A673 (cell line): Measurements from ENCODE around the gene PDE8A. TPM values are rescaled to one million over a fixed set of nuclear protein-coding genes. Genes with fewer than 3 reads are reported as not detected.

Source experiments
- BruUV-seq: library from RNA; stranded (reverse); fragments of 400-500 nt; replicated peaks from 2 replicates; lab custom pipeline; 2021; lab: Mats Ljungman, UMichigan
- CTCF ChIA-PET: fragments of 300-600 bp; sonication (Branson Sonifier 250); formaldehyde crosslinking; loops from one replicate; lab custom pipeline; 2022; ENCODE audit warnings: antibody characterized with exemption; lab: Charles Lee
- POLR2A ChIA-PET: fragments of 300-600 bp; sonication (Branson Sonifier 250); formaldehyde crosslinking; loops from one replicate; lab custom pipeline; 2022; ENCODE audit warnings: antibody characterized with exemption; ENCODE audit not compliant: low non-redundant PET; lab: Charles Lee
- DNase-seq: peaks from one replicate; pipeline ENCODE4 v3.0.0-alpha.2; 2015; ENCODE audit warnings: low spot score
- H3K27ac ChIP-seq: fragments of 200-600 bp; sonication (generic); 2 replicates; pipeline ENCODE4 v1.5.1; 2016; ENCODE audit warnings: mixed run types, low read depth, mild to moderate bottlenecking, mixed read lengths, antibody characterized with exemption, low read length; ENCODE audit not compliant: poor library complexity, severe bottlenecking
- H3K27me3 ChIP-seq: fragments of 200-600 bp; sonication (generic); replicated peaks from 2 replicates; pipeline ENCODE4 v1.6.1; 2017; ENCODE audit warnings: mixed run types, low read depth, mild to moderate bottlenecking, mixed read lengths, antibody characterized with exemption, low read length; ENCODE audit not compliant: insufficient read depth, poor library complexity
- H3K36me3 ChIP-seq: fragments of 200-600 bp; sonication (generic); 2 replicates; pipeline ENCODE4 v1.6.1; 2016; ENCODE audit warnings: mixed run types, mild to moderate bottlenecking, mixed read lengths, antibody characterized with exemption, low read length; ENCODE audit not compliant: insufficient read depth, poor library complexity, severe bottlenecking
- H3K4me1 ChIP-seq: fragments of 200-600 bp; sonication (generic); 2 replicates; pipeline ENCODE4 v1.6.1; 2017; ENCODE audit warnings: mixed run types, mild to moderate bottlenecking, mixed read lengths, antibody characterized with exemption, low read length; ENCODE audit not compliant: insufficient read depth, poor library complexity, severe bottlenecking
- H3K4me3 ChIP-seq: fragments of 200-600 bp; sonication (generic); 2 replicates; pipeline ENCODE4 v1.5.1; 2016; ENCODE audit warnings: low read depth, mixed run types, mild to moderate bottlenecking, mixed read lengths, low read length; ENCODE audit not compliant: poor library complexity, severe bottlenecking
- H3K9me3 ChIP-seq: fragments of 200-600 bp; sonication (generic); 2 replicates; pipeline ENCODE4 v1.6.1; 2016; ENCODE audit warnings: mixed run types, low read depth, mild to moderate bottlenecking, mixed read lengths, antibody characterized with exemption, low read length; ENCODE audit not compliant: poor library complexity, severe bottlenecking
- EZH2 ChIP-seq: fragments of 200-600 bp; sonication (generic); IDR thresholded peaks from 2 replicates; pipeline ENCODE4 v1.6.1; 2017; ENCODE audit warnings: borderline replicate concordance, low read depth, mild to moderate bottlenecking, mixed read lengths, antibody characterized with exemption, low read length; ENCODE audit not compliant: poor library complexity, severe bottlenecking
- intact Hi-C: fragments of 100-400 bp; cut with micrococcal nuclease; formaldehyde crosslinking; loops from one replicate; pipeline ENCODE4 v1.10.0; 2022; ENCODE audit not compliant: unreplicated experiment
- total RNA-seq: library from RNA; stranded (reverse); gene quantifications from 2 replicates; pipeline ENCODE4 v1.2.3, GENCODE V29; 2021
- TF ChIP-seq, protein P1 (sequence below): fragments of 300-800, 200-600 bp; sonication (generic); conservative IDR thresholded peaks from 2 replicates; pipeline ENCODE4 v1.5.1; 2017; ENCODE audit warnings: low read depth, mild to moderate bottlenecking, antibody characterized with exemption, low read length, moderate library complexity, mixed read lengths

The PDE8A gene
- total RNA-seq, 1 experiment from 2014 or later: 80.7 TPM

DNA sequence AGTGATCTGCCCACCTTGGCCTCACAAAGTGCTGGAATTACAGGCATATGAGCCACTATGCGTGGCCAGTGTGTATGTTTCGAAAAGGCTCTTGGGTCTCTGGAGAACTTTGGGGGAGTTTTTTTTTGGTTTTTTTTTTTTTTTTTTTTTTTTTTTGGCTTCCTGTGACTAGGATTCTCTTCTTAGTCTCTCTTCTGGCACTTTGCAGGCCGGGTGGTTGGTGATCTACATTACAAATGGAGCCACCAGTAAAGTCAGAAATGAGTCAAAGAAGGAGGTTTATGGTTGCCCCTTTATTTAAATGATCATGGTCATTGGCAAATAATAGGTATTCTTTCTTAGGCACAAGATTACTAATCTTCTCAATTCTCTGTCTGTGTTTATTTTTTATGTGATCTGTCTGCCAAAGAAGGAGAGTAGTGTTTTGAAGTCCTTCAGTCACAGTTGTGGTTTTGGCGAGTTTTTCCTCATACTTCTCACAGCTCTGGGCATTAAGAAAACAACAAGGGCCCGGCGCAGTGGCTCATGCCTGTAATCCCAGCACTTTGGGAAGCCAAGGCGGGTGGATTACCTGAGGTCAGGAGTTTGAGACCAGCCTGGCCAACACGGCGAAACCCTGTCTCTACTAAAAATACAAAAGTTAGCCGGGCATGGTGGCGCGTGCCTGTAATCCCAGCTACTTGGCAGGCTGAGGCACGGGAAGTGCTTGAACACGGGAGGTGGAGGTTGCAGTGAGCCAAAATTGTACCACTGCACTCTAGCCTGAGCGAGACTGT, 38.3 kb downstream of the PDE8A start:
- Histone ChIP-seq H3K27me3 (no peaks in the 10 kb centered on the region), H3K4me3 (no peak overlapping the region), H3K27ac (no peak overlapping the region), H3K4me1 (peaks cover 6% of the 10 kb centered on the region), H3K36me3 (no peaks in the 10 kb centered on the region), H3K9me3 (no peaks in the 10 kb centered on the region)
- CTCF ChIA-PET: no interaction called here
- no peak for DNase-seq
- intact Hi-C loops: no loop called here
- POLR2A ChIA-PET: no interaction called here
- BruUV-seq: no TSS peak
- TF ChIP-seq EZH2: no peak
- TF ChIP-seq, protein P1, sequence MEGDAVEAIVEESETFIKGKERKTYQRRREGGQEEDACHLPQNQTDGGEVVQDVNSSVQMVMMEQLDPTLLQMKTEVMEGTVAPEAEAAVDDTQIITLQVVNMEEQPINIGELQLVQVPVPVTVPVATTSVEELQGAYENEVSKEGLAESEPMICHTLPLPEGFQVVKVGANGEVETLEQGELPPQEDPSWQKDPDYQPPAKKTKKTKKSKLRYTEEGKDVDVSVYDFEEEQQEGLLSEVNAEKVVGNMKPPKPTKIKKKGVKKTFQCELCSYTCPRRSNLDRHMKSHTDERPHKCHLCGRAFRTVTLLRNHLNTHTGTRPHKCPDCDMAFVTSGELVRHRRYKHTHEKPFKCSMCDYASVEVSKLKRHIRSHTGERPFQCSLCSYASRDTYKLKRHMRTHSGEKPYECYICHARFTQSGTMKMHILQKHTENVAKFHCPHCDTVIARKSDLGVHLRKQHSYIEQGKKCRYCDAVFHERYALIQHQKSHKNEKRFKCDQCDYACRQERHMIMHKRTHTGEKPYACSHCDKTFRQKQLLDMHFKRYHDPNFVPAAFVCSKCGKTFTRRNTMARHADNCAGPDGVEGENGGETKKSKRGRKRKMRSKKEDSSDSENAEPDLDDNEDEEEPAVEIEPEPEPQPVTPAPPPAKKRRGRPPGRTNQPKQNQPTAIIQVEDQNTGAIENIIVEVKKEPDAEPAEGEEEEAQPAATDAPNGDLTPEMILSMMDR: no peak

GRCh38 chr15:85021409-85021808, 39.8 kb downstream of the PDE8A start:
- no peak overlapping the region for H3K4me3 ChIP-seq
- peaks cover 20% of the 10 kb centered on the region for H3K4me1 ChIP-seq
- no peak overlapping the region for H3K27ac ChIP-seq
- CTCF ChIA-PET: no interaction called here
- intact Hi-C loops: no loop called here
- no peaks in the 10 kb centered on the region for H3K9me3 ChIP-seq
- no peaks in the 10 kb centered on the region for H3K36me3 ChIP-seq
- TF ChIP-seq, protein P1: no peak
- H3K27me3 ChIP-seq: no peaks in the 10 kb centered on the region
- POLR2A ChIA-PET: no interaction called here
- BruUV-seq: no TSS peak
- DNase-seq: no peak

DNA sequence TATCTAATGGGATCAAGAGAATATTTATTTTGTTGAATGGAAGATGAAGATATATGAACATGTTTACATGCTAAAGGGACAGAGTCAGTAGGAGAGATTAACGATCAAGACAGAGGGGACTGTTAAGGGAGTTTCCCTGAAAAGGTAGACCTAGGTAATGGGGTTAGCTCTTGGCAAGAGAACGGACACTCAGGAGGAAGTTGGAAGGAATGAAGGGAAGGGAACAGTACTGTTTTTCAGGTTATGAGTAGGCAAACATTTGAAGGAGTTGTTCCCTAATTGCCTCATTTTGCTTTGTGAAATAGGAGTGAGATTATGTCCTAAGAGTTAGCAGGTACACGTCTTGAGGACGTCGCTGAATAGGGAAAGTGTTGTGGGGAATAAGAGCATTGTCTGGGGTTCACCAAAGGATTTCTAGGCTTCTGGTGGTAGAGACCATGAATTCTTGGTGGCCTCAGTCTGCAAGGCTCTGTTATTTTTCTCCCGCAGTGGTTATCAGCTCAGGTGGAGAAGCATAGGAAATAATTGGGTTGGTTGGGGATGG, 41.3 kb downstream of the PDE8A start:
- Histone ChIP-seq H3K27me3 (no peaks in the 10 kb centered on the region), H3K9me3 (no peaks in the 10 kb centered on the region), H3K36me3 (no peaks in the 10 kb centered on the region), H3K4me1 (peaks cover 33% of the 10 kb centered on the region), H3K4me3 (no peak overlapping the region), H3K27ac (no peak overlapping the region)
- ChIA-PET POLR2A (no interaction called here), CTCF (no interaction called here)
- intact Hi-C loops: no loop called here
- no peak for TF ChIP-seq EZH2
- TF ChIP-seq, protein P1: no peak
- no TSS peak for BruUV-seq
- DNase-seq: no peak
